Right lobe of liver (tissue), 6 donors: ENCODE measurements around the gene ZBTB26. TPM values are rescaled to one million over a fixed set of nuclear protein-coding genes. Genes with fewer than 3 reads are reported as not detected.

Experiments
- ATAC-seq, 4 donors: fragments of 200-7000 bp; cut with Tn5 transposase; one replicate each; pipeline ENCODE4 v1.9.1; 2020; ENCODE audit warnings: mild to moderate bottlenecking in 4 of 4, moderate library complexity in 4 of 4
- DNase-seq, 3 donors: peaks; one replicate each; pipeline ENCODE4 v3.0.0-alpha.2; 2020
- H3K27ac ChIP-seq, 3 donors: fragments of 200-600 bp; one replicate each; pipeline ENCODE4 v1.8.0; 2022
- H3K27me3 ChIP-seq, 2 donors: fragments of 200-600 bp; one replicate each; pipeline ENCODE4 v1.8.0; 2022
- H3K36me3 ChIP-seq, 4 donors: fragments of 200-600 bp; sonication (generic) in 1 of 4; one replicate each; pipeline versions ENCODE4 v1.5.1 to v1.8.0; 2017 to 2022; ENCODE audit warnings: control low read depth in 1 of 4
- H3K4me1 ChIP-seq, 4 donors: fragments of 200-600 bp; sonication (generic) in 1 of 4; one replicate each; pipeline versions ENCODE4 v1.5.1 to v1.8.0; 2017 to 2022; ENCODE audit warnings: control low read depth in 1 of 4
- H3K4me3 ChIP-seq, 3 donors: fragments of 200-600 bp; one replicate each; pipeline ENCODE4 v1.8.0; 2022
- H3K9me3 ChIP-seq, 4 donors: fragments of 200-600 bp; sonication (generic) in 1 of 4; one replicate each; pipeline versions ENCODE4 v1.5.1 to v1.8.0; 2017 to 2022; ENCODE audit warnings: control low read depth in 1 of 4
- CTCF ChIP-seq, 4 donors: fragments of 200-600 bp in 3 of 4; fragments of 450-650 bp in 1 of 4; IDR thresholded peaks; one replicate each; pipeline versions ENCODE4 v1.5.1 to v1.8.0; 2016 to 2022; ENCODE audit warnings: antibody characterized with exemption in 4 of 4, mild to moderate bottlenecking in 2 of 4
- POLR2A ChIP-seq: fragments of 450-650 bp; IDR thresholded peaks from one replicate; pipeline ENCODE4 v1.6.1; 2017; ENCODE audit warnings: antibody characterized with exemption, mild to moderate bottlenecking
- WGBS: methylation state at CpG from one replicate; pipeline ENCODE4 v1.1.6; 2018; ENCODE audit warnings: low coverage, low lambda C conversion rate; ENCODE audit not compliant: insufficient coverage; ENCODE audit errors: missing lambda C conversion rate; 5-methylcytosine and 5-hydroxymethylcytosine counted together
- intact Hi-C, 2 donors: fragments of 100-400 bp; cut with DNase I; formaldehyde crosslinking; loops; one replicate each; pipeline versions ENCODE4 v1.11.2 to v1.14.1; 2022
- total RNA-seq, 6 experiments: library from RNA; depleted of rRNA in 2 of 6; stranded (reverse); fragments of >200 nt in 2 of 6; fragmentation: NEBNext Ultra II Directional in 3 of 6; extraction: Animal tissue kit (Norgen Biotek cat#: 25700) in 3 of 6; gene quantifications; one replicate each; pipeline versions ENCODE4 v1.1.0 to v1.2.4, GENCODE V29; 2016 to 2023
- donor health status: DM: no; HTN: yes; CAD: no.
- donor health status: DM: no; HTN: no; CAD: no.
- donor health status: DM: no; HTN: no; CAD: no.
- donor health status: DM: no; HTN: yes; CAD: no.
- donor health status: DM: no; HTN: yes; CAD: no.

The ZBTB26 gene
- total RNA-seq, 6 experiments from 2014 or later: 1.2 to 2.3 (median 1.4) TPM

- H3K4me3 ChIP-seq: peak overlapping the region; percentile 85 to 98 (median 93)
- intact Hi-C loops: no loop called here
- DNase-seq (no peak), ATAC-seq (peak in 2 of 4 donors; percentile 13 to 25)
- no peaks in the 10 kb centered on the region for H3K9me3 ChIP-seq
- no peaks in the 10 kb centered on the region for H3K36me3 ChIP-seq
- H3K27me3 ChIP-seq: no peaks in the 10 kb centered on the region
- TF ChIP-seq POLR2A (no peak), CTCF (IDR thresholded peaks at IDR 0.05) (no peak)
- peak overlapping the region; percentile 59 to 80 (median 71) for H3K27ac ChIP-seq
- H3K4me1 ChIP-seq: peaks cover 0 to 21% (median 9%) of the 10 kb centered on the region in 4 donors
- 37% methylated on average over 7 of the region's 10 CpGs for WGBS
Observed at GRCh38 chr9:122930541-122931225, 629 bp downstream of the ZBTB26 start.

GRCh38 chr9:122929796-122930354 lies 1.4 kb downstream of the ZBTB26 start:
- Histone ChIP-seq H3K9me3 (no peaks in the 10 kb centered on the region), H3K36me3 (no peaks in the 10 kb centered on the region), H3K27me3 (no peaks in the 10 kb centered on the region), H3K4me1 (peaks cover 0 to 21% (median 9%) of the 10 kb centered on the region in 4 donors), H3K4me3 (no peak overlapping the region), H3K27ac (no peak overlapping the region)
- intact Hi-C loops: no loop called here
- 60% methylated on average over 1 of the region's 1 CpG for whole genome bisulfite sequencing
- TF ChIP-seq POLR2A (no peak), CTCF (IDR thresholded peaks at IDR 0.05) (no peak)
- DNase-seq: no peak
- ATAC-seq: no peak

GRCh38 chr9:122923947-122924346 lies 7.4 kb downstream of the ZBTB26 start:
- H3K27ac ChIP-seq: no peak overlapping the region
- DNase-seq (no peak), ATAC-seq (no peak)
- intact Hi-C loops: no loop called here
- H3K4me3 ChIP-seq: no peak overlapping the region
- H3K9me3 ChIP-seq: no peaks in the 10 kb centered on the region
- TF ChIP-seq CTCF (IDR thresholded peaks at IDR 0.05) (no peak), POLR2A (no peak)
- no peaks in the 10 kb centered on the region for H3K27me3 ChIP-seq
- no peaks in the 10 kb centered on the region for H3K4me1 ChIP-seq
- 29% methylated on average over 3 of the region's 3 CpGs for WGBS
- no peaks in the 10 kb centered on the region for H3K36me3 ChIP-seq

- ATAC-seq (no peak), DNase-seq (no peak)
- Histone ChIP-seq H3K4me1 (no peaks in the 10 kb centered on the region), H3K27me3 (no peaks in the 10 kb centered on the region), H3K36me3 (no peaks in the 10 kb centered on the region), H3K9me3 (no peaks in the 10 kb centered on the region), H3K4me3 (no peak overlapping the region), H3K27ac (no peak overlapping the region)
- TF ChIP-seq POLR2A (no peak), CTCF (IDR thresholded peaks at IDR 0.05) (no peak)
- WGBS: 95% methylated on average over 3 of the region's 8 CpGs
- intact Hi-C loops: no loop called here
Observed at GRCh38 chr9:122922713-122923112, 8.6 kb downstream of the ZBTB26 start.
